ENCODE results near the gene LDLRAD4. TPM values are rescaled to one million over a fixed set of nuclear protein-coding genes. Genes with fewer than 3 reads are reported as not detected.

Gene LDLRAD4
- total and polyA plus RNA-seq, 2 donors = 46.9 to 80.0 TPM

GRCh38 chr18:13536578-13536977 lies 318.0 kb downstream of the LDLRAD4 start:
- Histone ChIP-seq H3K9me3 (ENCODE audit: control insufficient read depth in 2 of 2, insufficient read depth in 1 of 2, low read length in 1 of 2) (no peaks in the 10 kb centered on the region), H3K36me3 (ENCODE audit: control insufficient read depth in 2 of 2, insufficient read depth in 2 of 2, low read length in 1 of 2) (peaks cover 10 to 17% of the 10 kb centered on the region in 2 donors), H3K27me3 (ENCODE audit: control insufficient read depth in 2 of 2, insufficient read depth in 1 of 2, low read length in 1 of 2) (no peaks in the 10 kb centered on the region), H3K4me3 (ENCODE audit: low read length in 2 of 2) (no peak overlapping the region), H3K27ac (ENCODE audit: low read depth in 1 of 2, low read length in 1 of 2) (no peak overlapping the region), H3K4me1 (ENCODE audit: control insufficient read depth in 2 of 2, insufficient read depth in 2 of 2, low read length in 2 of 2) (peaks cover 41 to 43% of the 10 kb centered on the region in 2 donors)
- peak in 1 of 9 donors; percentile 28 for DNase-seq (ENCODE audit: low read depth in 6 of 9, low spot score in 9 of 9)

- no peaks in the 10 kb centered on the region for H3K27me3 ChIP-seq (ENCODE audit: control insufficient read depth in 2 of 2, insufficient read depth in 1 of 2, low read length in 1 of 2)
- H3K4me1 ChIP-seq (ENCODE audit: control insufficient read depth in 2 of 2, insufficient read depth in 2 of 2, low read length in 2 of 2) = peaks cover 41 to 44% of the 10 kb centered on the region in 2 donors
- H3K27ac ChIP-seq (ENCODE audit: low read depth in 1 of 2, low read length in 1 of 2) = no peak overlapping the region
- peaks cover 8 to 23% of the 10 kb centered on the region in 2 donors for H3K36me3 ChIP-seq (ENCODE audit: control insufficient read depth in 2 of 2, insufficient read depth in 2 of 2, low read length in 1 of 2)
- H3K9me3 ChIP-seq (ENCODE audit: control insufficient read depth in 2 of 2, insufficient read depth in 1 of 2, low read length in 1 of 2) = no peaks in the 10 kb centered on the region
- DNase-seq (ENCODE audit: low read depth in 6 of 9, low spot score in 9 of 9) = no peak
- 90% methylated on average over 7 of the region's 7 CpGs for WGBS
- H3K4me3 ChIP-seq (ENCODE audit: low read length in 2 of 2) = no peak overlapping the region
Observed at GRCh38 chr18:13537022-13537780, 318.6 kb downstream of the LDLRAD4 start.

- DNase-seq (ENCODE audit: low read depth in 6 of 9, low spot score in 9 of 9) = no peak
- 95% methylated on average over 2 of the region's 2 CpGs for WGBS
Observed at GRCh38 chr18:13538630-13539029, 320.1 kb downstream of the LDLRAD4 start.

GRCh38 chr18:13539050-13539449 lies 320.5 kb downstream of the LDLRAD4 start:
- Histone ChIP-seq H3K9me3 (ENCODE audit: control insufficient read depth in 2 of 2, insufficient read depth in 1 of 2, low read length in 1 of 2) (peaks cover 0 to 3% of the 10 kb centered on the region in 2 donors), H3K36me3 (ENCODE audit: control insufficient read depth in 2 of 2, insufficient read depth in 2 of 2, low read length in 1 of 2) (peaks cover 18 to 34% of the 10 kb centered on the region in 2 donors), H3K27ac (ENCODE audit: low read depth in 1 of 2, low read length in 1 of 2) (peak overlapping the region; percentile 74 to 84), H3K4me3 (ENCODE audit: low read length in 2 of 2) (no peak overlapping the region), H3K27me3 (ENCODE audit: control insufficient read depth in 2 of 2, insufficient read depth in 1 of 2, low read length in 1 of 2) (no peaks in the 10 kb centered on the region), H3K4me1 (ENCODE audit: control insufficient read depth in 2 of 2, insufficient read depth in 2 of 2, low read length in 2 of 2) (peaks cover 30 to 36% of the 10 kb centered on the region in 2 donors)
- DNase-seq (ENCODE audit: low read depth in 6 of 9, low spot score in 9 of 9) = peak; percentile 43 to 87 (median 68)
- 5% methylated on average over 6 of the region's 6 CpGs for WGBS

More at GRCh38 chr18:13538630-13539029, 320.1 kb downstream of the LDLRAD4 start:
- Histone ChIP-seq H3K27me3 (ENCODE audit: control insufficient read depth in 2 of 2, insufficient read depth in 1 of 2, low read length in 1 of 2) (no peaks in the 10 kb centered on the region), H3K27ac (ENCODE audit: low read depth in 1 of 2, low read length in 1 of 2) (peak overlapping the region; percentile 71 to 84), H3K4me1 (ENCODE audit: control insufficient read depth in 2 of 2, insufficient read depth in 2 of 2, low read length in 2 of 2) (peaks cover 33 to 39% of the 10 kb centered on the region in 2 donors), H3K4me3 (ENCODE audit: low read length in 2 of 2) (no peak overlapping the region), H3K36me3 (ENCODE audit: control insufficient read depth in 2 of 2, insufficient read depth in 2 of 2, low read length in 1 of 2) (peaks cover 14 to 30% of the 10 kb centered on the region in 2 donors), H3K9me3 (ENCODE audit: control insufficient read depth in 2 of 2, insufficient read depth in 1 of 2, low read length in 1 of 2) (no peaks in the 10 kb centered on the region)

- no peaks in the 10 kb centered on the region for H3K27me3 ChIP-seq (ENCODE audit: control insufficient read depth in 2 of 2, insufficient read depth in 1 of 2, low read length in 1 of 2)
- H3K4me1 ChIP-seq (ENCODE audit: control insufficient read depth in 2 of 2, insufficient read depth in 2 of 2, low read length in 2 of 2) = peaks cover 30 to 36% of the 10 kb centered on the region in 2 donors
- peak overlapping the region; percentile 74 to 84 for H3K27ac ChIP-seq (ENCODE audit: low read depth in 1 of 2, low read length in 1 of 2)
- H3K4me3 ChIP-seq (ENCODE audit: low read length in 2 of 2) = no peak overlapping the region
- peaks cover 24 to 43% of the 10 kb centered on the region in 2 donors for H3K36me3 ChIP-seq (ENCODE audit: control insufficient read depth in 2 of 2, insufficient read depth in 2 of 2, low read length in 1 of 2)
- no peak for DNase-seq (ENCODE audit: low read depth in 6 of 9, low spot score in 9 of 9)
- peaks cover 0 to 9% of the 10 kb centered on the region in 2 donors for H3K9me3 ChIP-seq (ENCODE audit: control insufficient read depth in 2 of 2, insufficient read depth in 1 of 2, low read length in 1 of 2)
- 96% methylated on average over 4 of the region's 4 CpGs for WGBS
Observed at GRCh38 chr18:13539843-13540476, 321.4 kb downstream of the LDLRAD4 start.

- Histone ChIP-seq H3K4me3 (ENCODE audit: low read length in 2 of 2) (no peak overlapping the region), H3K36me3 (ENCODE audit: control insufficient read depth in 2 of 2, insufficient read depth in 2 of 2, low read length in 1 of 2) (peaks cover 29 to 49% of the 10 kb centered on the region in 2 donors), H3K9me3 (ENCODE audit: control insufficient read depth in 2 of 2, insufficient read depth in 1 of 2, low read length in 1 of 2) (peaks cover 0 to 11% of the 10 kb centered on the region in 2 donors), H3K27ac (ENCODE audit: low read depth in 1 of 2, low read length in 1 of 2) (peak overlapping the region; percentile 58 to 61), H3K27me3 (ENCODE audit: control insufficient read depth in 2 of 2, insufficient read depth in 1 of 2, low read length in 1 of 2) (no peaks in the 10 kb centered on the region), H3K4me1 (ENCODE audit: control insufficient read depth in 2 of 2, insufficient read depth in 2 of 2, low read length in 2 of 2) (peaks cover 30 to 36% of the 10 kb centered on the region in 2 donors)
- WGBS = 56% methylated on average over 12 of the region's 12 CpGs
- DNase-seq (ENCODE audit: low read depth in 6 of 9, low spot score in 9 of 9) = peak in 2 of 9 donors; percentile 39 to 55
Observed at GRCh38 chr18:13540477-13541182, 322.1 kb downstream of the LDLRAD4 start.

GRCh38 chr18:13541621-13542519 lies 323.3 kb downstream of the LDLRAD4 start:
- H3K27ac ChIP-seq (ENCODE audit: low read depth in 1 of 2, low read length in 1 of 2) = no peak overlapping the region
- no peaks in the 10 kb centered on the region for H3K27me3 ChIP-seq (ENCODE audit: control insufficient read depth in 2 of 2, insufficient read depth in 1 of 2, low read length in 1 of 2)
- H3K4me3 ChIP-seq (ENCODE audit: low read length in 2 of 2) = no peak overlapping the region
- 95% methylated on average over 13 of the region's 13 CpGs for WGBS
- peaks cover 30 to 36% of the 10 kb centered on the region in 2 donors for H3K4me1 ChIP-seq (ENCODE audit: control insufficient read depth in 2 of 2, insufficient read depth in 2 of 2, low read length in 2 of 2)
- no peak for DNase-seq (ENCODE audit: low read depth in 6 of 9, low spot score in 9 of 9)
- peaks cover 2 to 23% of the 10 kb centered on the region in 2 donors for H3K9me3 ChIP-seq (ENCODE audit: control insufficient read depth in 2 of 2, insufficient read depth in 1 of 2, low read length in 1 of 2)
- H3K36me3 ChIP-seq (ENCODE audit: control insufficient read depth in 2 of 2, insufficient read depth in 2 of 2, low read length in 1 of 2) = peaks cover 34 to 55% of the 10 kb centered on the region in 2 donors

- no peak for DNase-seq (ENCODE audit: low read depth in 6 of 9, low spot score in 9 of 9)
- H3K9me3 ChIP-seq (ENCODE audit: control insufficient read depth in 2 of 2, insufficient read depth in 1 of 2, low read length in 1 of 2) = peaks cover 5 to 30% of the 10 kb centered on the region in 2 donors
- no peak overlapping the region for H3K4me3 ChIP-seq (ENCODE audit: low read length in 2 of 2)
- H3K27me3 ChIP-seq (ENCODE audit: control insufficient read depth in 2 of 2, insufficient read depth in 1 of 2, low read length in 1 of 2) = no peaks in the 10 kb centered on the region
- peaks cover 37 to 61% of the 10 kb centered on the region in 2 donors for H3K36me3 ChIP-seq (ENCODE audit: control insufficient read depth in 2 of 2, insufficient read depth in 2 of 2, low read length in 1 of 2)
- no peak overlapping the region for H3K27ac ChIP-seq (ENCODE audit: low read depth in 1 of 2, low read length in 1 of 2)
- H3K4me1 ChIP-seq (ENCODE audit: control insufficient read depth in 2 of 2, insufficient read depth in 2 of 2, low read length in 2 of 2) = peaks cover 27 to 33% of the 10 kb centered on the region in 2 donors
- 98% methylated on average over 7 of the region's 7 CpGs for WGBS
Observed at GRCh38 chr18:13542520-13542847, 323.9 kb downstream of the LDLRAD4 start.
